ENCODE data around the gene ANTKMT. TPM values are rescaled to one million over a fixed set of nuclear protein-coding genes. Genes with fewer than 3 reads are reported as not detected.

Gene ANTKMT
- total and polyA plus RNA-seq, 2 donors (not counting 3 experiments of a cell fraction or from before 2014, with no cell fraction given): 26.1 to 27.9 TPM

DNA sequence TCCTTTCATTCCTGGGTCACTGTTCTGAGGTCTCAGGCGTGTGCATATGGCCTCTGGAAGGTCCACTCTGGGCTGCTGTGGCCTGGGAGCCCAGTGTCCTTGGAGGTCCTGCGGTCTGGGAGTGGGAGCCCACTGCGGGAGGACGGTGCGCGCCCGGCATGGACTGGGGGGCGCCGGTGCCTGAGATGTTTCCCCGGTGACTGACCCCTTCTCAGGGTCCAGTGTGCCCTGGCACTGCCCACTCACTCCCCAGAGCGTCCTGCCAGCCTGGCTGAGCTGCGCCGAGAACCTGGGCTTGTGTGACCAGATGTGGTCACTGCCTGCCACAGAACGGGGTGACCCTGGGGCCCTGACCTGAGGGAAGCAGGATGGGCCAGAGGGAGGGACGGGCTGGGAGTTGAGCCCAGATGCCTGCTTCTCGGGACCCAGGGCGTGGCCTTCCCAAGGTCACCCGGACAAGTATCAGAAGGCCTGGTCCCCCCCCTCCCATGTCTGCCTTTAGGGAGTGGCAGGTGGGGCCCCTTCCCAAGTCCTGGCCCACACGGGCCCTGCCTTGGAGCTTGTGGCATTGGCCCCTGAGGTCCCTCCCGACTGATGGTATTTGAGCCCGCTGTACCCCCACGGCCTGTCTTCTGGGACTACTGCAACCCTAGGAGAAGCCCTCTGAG lies 46.6 kb upstream of the ANTKMT start:
- POLR2A ChIA-PET: no interaction called here

More for the DNA sequence above, 46.6 kb upstream of the ANTKMT start:
- Histone ChIP-seq H3K9me3 (replicated peaks; ENCODE audit: control insufficient read depth, insufficient read depth, low read length) (no peaks in the 10 kb centered on the region), H4K20me1 (replicated peaks; ENCODE audit: control insufficient read depth, extremely low read depth, insufficient read depth, low read length) (no peaks in the 10 kb centered on the region), H3K79me2 (ENCODE audit: control insufficient read depth, insufficient read depth, low read length) (peaks cover 4% of the 10 kb centered on the region), H3K36me3 (ENCODE audit: control insufficient read depth in 2 of 2, extremely low read depth in 1 of 2, insufficient read depth in 2 of 2, low read length in 2 of 2) (peaks cover 5 to 35% of the 10 kb centered on the region in 2 experiments), H3K27me3 (ENCODE audit: control insufficient read depth in 2 of 2, insufficient read depth in 2 of 2, low read length in 2 of 2) (no peaks in the 10 kb centered on the region), H3K4me1 (ENCODE audit: control insufficient read depth, extremely low read depth, insufficient read depth, low read length) (no peaks in the 10 kb centered on the region), H3K27ac (ENCODE audit: insufficient read depth, low read depth, low read length) (no peak overlapping the region), H3K4me2 (ENCODE audit: insufficient read depth, low read length) (no peak overlapping the region), H2AFZ (ENCODE audit: low read depth, low read length) (no peak overlapping the region), H3K9me1 (replicated peaks; ENCODE audit: control insufficient read depth, extremely low read depth, insufficient read depth, low read length) (no peaks in the 10 kb centered on the region), H3K9ac (replicated peaks; ENCODE audit: extremely low read depth, insufficient read depth, low read length) (no peak overlapping the region), H3K4me3 (replicated peaks in 1 of 3; ENCODE audit: insufficient read depth in 1 of 3, low read depth in 1 of 3, low read length in 3 of 3) (no peak overlapping the region)
- dilution Hi-C loops (cut with MboI; ENCODE audit: extremely low pct_ligation_motif_present, low sequenced_read_pairs): no loop called here
- BruUV-seq (replicated peaks): no TSS peak
- no peak for TF ChIP-seq EZH2 (IDR thresholded peaks at IDR 0.05; ENCODE audit: borderline replicate concordance, low read depth, low read length, severe bottlenecking)
- TF ChIP-seq CTCF (IDR thresholded peaks at IDR 0.05; ENCODE audit: extremely low read depth in 1 of 2, insufficient read depth in 1 of 2, low read depth in 1 of 2, low read length in 2 of 2): no peak
- TF ChIP-seq POLR2AphosphoS5 (IDR thresholded peaks at IDR 0.05; ENCODE audit: insufficient read depth, low read depth, low read length): no peak
- no peak for TF ChIP-seq GATA2 (IDR thresholded peaks at IDR 0.05; ENCODE audit: insufficient read depth, insufficient read length, low read depth, low read length)
- no peak for TF ChIP-seq JUN (IDR thresholded peaks at IDR 0.05; ENCODE audit: borderline replicate concordance, insufficient read depth, insufficient read length, low read depth)
- no peak for TF ChIP-seq FOS (IDR thresholded peaks at IDR 0.05; ENCODE audit: borderline replicate concordance, insufficient read depth, low read length)
- no peak for TF ChIP-seq MYC (IDR thresholded peaks at IDR 0.05; ENCODE audit: low read depth, low read length)
- no peak for TF ChIP-seq MAX (IDR thresholded peaks at IDR 0.05; ENCODE audit: insufficient read depth, insufficient read length)
- CTCF ChIA-PET: interaction anchor here (1.5 kb wide), 1 partner anchor 11 kb away, joined by 4 read pairs; no protein-coding TSS in a partner anchor
- DNase-seq (ENCODE audit: low read depth, low spot score): no peak
- intact Hi-C loops (cut with micrococcal nuclease): no loop called here
- FAIRE-seq: no peak

Data from endothelial cell of umbilical vein (primary cell).